Measurements from ENCODE around the gene ZPBP.
"Not testable (repeated sequence)": the region's sequence is repeated elsewhere in the genome, so short reads cannot be mapped to it uniquely, and the experiment has no call there.

The ZPBP gene

DNA sequence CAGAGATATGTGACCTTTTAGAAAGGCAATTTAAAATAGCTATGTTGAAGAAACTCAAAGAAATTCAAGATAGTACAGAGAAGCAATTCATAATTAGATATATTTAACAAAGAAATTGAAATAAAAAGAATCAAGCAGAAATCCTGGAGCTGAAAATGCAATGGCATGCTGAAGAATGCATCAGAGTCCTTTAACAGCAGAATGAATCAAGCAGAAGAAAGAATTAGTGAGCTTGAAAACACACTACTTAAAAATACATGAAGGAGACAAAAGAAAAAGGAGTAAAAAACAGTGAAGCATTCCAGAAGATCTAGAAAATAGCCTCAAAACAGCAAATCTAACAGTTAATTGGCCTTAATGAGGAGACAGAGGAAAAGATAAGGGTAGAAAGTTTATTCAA is 20.0 kb downstream of the ZPBP start:
- no peak overlapping the region for H3K27ac ChIP-seq
- TF ChIP-seq ZFX (IDR thresholded peaks at IDR 0.05), result no peak
- TF ChIP-seq, protein P1, sequence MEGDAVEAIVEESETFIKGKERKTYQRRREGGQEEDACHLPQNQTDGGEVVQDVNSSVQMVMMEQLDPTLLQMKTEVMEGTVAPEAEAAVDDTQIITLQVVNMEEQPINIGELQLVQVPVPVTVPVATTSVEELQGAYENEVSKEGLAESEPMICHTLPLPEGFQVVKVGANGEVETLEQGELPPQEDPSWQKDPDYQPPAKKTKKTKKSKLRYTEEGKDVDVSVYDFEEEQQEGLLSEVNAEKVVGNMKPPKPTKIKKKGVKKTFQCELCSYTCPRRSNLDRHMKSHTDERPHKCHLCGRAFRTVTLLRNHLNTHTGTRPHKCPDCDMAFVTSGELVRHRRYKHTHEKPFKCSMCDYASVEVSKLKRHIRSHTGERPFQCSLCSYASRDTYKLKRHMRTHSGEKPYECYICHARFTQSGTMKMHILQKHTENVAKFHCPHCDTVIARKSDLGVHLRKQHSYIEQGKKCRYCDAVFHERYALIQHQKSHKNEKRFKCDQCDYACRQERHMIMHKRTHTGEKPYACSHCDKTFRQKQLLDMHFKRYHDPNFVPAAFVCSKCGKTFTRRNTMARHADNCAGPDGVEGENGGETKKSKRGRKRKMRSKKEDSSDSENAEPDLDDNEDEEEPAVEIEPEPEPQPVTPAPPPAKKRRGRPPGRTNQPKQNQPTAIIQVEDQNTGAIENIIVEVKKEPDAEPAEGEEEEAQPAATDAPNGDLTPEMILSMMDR (conservative IDR thresholded peaks at IDR 0.05), result no peak

DNA sequence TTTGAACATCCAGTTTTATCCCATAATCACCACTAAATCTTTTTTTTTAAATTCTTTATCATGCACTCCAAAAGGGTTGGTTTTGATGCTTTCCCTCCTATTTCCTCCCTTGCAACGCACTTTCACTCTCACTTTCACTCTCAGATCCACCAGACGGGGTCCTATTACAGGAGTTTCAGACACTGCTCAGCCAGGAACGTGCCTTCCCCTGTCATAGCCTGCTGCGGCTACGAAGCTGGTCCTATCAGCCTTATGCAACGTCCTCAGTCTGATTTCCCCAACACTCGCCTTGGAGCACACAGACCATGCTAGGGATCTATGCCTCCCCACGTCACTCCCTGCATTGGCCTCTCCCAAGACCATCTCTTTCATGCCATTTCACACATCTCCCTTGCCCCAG is 23.4 kb downstream of the ZPBP start:
- TF ChIP-seq, protein P1 (conservative IDR thresholded peaks at IDR 0.05), result no peak
- TF ChIP-seq ZFX (IDR thresholded peaks at IDR 0.05), result no peak
- H3K27ac ChIP-seq, result peak overlapping the region; percentile 55

DNA sequence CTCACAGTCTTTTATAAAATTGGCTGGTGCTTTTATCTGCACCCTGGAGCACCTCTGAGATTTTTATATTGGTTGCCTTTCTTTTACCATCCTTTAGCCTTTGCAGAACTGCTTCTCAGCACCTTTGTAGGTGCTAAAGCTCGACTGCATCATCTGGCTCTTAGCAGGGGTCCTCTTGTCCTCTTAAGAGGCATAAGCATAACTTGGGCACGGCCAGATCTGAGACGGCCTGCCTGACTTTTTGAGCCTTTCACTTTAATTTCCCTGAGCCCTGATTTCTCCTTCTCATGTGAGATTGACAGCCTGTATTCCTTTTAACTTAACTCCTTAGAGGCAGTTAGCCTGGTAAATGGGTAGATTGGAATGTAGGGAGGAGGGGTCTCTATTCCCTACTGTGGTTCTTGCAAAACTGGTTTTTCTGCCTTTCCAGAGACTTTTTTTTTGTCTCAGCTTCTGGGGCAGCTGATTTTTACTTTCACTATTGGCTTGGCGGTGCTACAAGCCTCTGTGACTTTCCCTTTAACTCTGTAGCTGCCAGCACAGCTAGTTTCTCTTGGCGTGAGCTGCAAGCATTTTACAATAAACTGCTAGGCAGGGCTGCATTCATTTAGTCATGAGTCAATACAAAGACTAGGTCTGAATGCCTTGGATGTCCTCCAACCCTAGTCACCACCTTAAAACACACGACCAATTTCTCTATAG is 24.0 kb downstream of the ZPBP start:
- TF ChIP-seq, protein P1 (conservative IDR thresholded peaks at IDR 0.05), result no peak
- TF ChIP-seq ZFX (IDR thresholded peaks at IDR 0.05), result no peak
- peak overlapping the region; percentile 55; the same call in 1 of the 2 replicates for H3K27ac ChIP-seq

DNA sequence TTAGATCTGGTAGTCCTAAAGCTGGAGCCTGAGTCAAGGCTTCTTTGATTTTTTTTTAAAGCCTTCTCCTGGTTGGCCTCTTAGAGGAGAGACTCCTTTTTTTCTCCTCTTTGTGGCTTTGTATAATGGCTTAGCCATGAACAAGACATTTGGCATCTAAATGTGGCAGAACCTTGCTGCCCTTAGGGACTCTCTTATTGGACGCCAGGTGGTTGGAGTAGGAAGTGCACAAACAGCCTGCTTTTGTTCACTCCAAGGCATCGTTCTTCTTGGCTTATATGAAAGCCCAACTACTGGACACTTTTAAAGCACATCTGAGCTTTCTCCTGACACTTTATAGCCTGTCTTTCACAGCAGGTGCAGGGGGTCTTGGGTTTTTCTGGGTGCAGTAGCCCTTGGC is 25.0 kb downstream of the ZPBP start:
- H3K27ac ChIP-seq, result no peak overlapping the region
- no peak for TF ChIP-seq ZFX (IDR thresholded peaks at IDR 0.05)
- TF ChIP-seq, protein P1 (conservative IDR thresholded peaks at IDR 0.05), result peak; percentile 53

DNA sequence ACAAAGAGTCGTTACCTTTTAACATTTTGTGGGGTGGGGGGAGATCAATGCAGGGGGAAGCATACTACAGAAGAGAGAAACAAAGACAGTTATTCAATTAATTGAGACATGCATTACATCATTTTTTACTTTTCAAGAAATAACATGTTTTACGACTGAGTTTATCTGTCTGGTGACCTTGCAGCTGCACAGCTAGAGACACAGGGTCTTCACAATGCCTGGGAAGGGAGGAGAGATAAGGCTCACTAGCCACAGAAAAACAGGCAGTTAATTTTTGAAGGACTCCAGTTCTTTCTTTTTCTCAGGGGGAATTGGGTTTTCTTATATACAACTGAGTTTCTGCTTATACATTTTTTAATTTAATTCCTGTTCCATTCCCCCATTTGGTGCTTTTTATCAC is 30.1 kb downstream of the ZPBP start:
- TF ChIP-seq ZFX (IDR thresholded peaks at IDR 0.05), result no peak
- TF ChIP-seq, protein P1 (conservative IDR thresholded peaks at IDR 0.05), result no peak
- H3K27ac ChIP-seq, result no peak overlapping the region

DNA sequence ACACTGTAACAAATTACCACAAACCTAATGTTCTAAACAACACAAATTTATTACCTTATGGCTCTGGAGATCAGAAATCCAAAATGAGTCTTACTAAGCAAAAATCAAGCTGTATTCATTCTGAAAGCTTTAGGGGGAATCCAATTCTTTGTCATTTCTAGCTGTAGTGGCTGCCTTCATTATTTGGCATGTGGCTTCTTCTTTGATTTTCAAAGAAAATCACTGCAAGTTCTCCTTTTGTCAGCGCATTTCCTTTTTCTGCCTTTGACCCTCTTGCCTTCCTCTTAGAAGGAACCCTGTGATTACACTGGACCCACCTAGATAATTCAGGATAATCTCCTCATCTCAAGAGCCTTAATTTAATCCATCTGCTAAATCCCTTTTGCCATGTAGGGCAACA is 36.9 kb downstream of the ZPBP start:
- TF ChIP-seq ZFX (IDR thresholded peaks at IDR 0.05), result no peak
- TF ChIP-seq, protein P1 (conservative IDR thresholded peaks at IDR 0.05), result no peak
- H3K27ac ChIP-seq, result no peak overlapping the region

DNA sequence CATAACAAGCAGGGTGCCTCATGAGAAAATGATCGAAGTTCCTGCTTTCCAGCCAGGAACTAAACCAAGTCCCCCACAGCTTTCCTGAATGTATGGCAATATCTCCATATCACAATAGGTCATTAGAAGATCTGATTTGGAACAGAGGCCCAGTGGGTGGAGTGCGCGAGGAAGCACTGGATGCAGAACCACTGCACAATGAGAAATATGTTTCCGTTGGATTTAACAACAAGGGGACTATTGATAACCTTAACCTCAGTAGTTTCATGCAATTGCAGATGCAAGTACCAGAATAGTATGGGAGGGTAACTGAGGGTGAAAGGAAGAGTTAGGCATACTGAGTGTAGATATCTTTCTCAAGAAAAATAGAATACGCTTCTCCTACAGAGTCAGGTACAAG is 45.3 kb downstream of the ZPBP start:
- TF ChIP-seq, protein P1 (conservative IDR thresholded peaks at IDR 0.05), result no peak
- no peak for TF ChIP-seq ZFX (IDR thresholded peaks at IDR 0.05)
- H3K27ac ChIP-seq, result no peak overlapping the region

DNA sequence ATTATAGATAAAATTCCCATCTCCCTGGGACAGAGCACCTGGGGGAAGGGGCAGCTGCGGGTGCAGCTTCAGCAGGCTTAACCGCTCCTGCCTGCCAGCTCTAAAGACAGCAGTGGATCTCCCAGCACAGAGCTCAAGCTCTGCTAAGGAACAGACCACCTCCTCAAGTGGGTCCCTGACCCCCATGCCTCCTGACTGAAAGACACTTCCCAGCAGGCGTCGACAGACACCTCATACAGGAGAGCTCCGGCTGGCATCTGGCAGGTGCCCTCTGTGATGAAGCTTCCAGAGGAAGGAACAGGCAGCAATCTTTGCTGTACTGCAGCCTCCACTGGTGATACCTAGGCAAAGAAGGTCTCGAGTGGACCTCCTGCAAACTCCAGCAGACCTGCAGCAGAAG is 51.9 kb downstream of the ZPBP start:
- not testable (repeated sequence) for H3K27ac ChIP-seq
